ENCODE data around the gene METTL2A. TPM values are rescaled to one million over a fixed set of nuclear protein-coding genes. Genes with fewer than 3 reads are reported as not detected.
"Not testable (repeated sequence)": the region's sequence is repeated elsewhere in the genome, so short reads cannot be mapped to it uniquely, and the experiment has no call there.

Gene METTL2A
- total and polyA plus RNA-seq, 2 experiments from 2014 or later: 13.6 to 18.1 TPM

DNA sequence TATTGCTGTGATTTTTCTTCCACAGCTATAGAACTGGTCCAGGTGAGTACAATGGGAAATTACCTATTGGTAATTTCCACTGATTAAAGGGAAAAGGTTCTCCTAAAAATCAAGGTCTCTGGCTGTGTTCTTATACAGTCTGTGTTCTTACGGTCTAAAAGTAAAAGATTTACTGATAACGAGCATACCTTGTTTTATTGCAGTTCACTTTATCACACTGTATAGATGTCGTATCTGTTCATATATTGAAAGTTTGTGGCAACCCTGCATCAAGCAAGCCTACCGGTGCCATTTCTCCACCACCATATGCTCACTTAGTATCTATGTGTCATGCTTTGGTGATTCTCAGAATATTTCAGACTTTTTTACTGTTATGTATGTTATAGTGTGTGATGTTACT is 11.6 kb downstream of the METTL2A start:
- H3K4me2 ChIP-seq; H3K27me3 ChIP-seq; DNase-seq (ENCODE audit: low spot score); H3K36me3 ChIP-seq (replicated peaks; ENCODE audit: insufficient read depth, low read depth); H3K27ac ChIP-seq; H3K4me1 ChIP-seq (ENCODE audit: insufficient read depth); H3K9me2 ChIP-seq (replicated peaks; ENCODE audit: insufficient read depth); H3K4me3 ChIP-seq; H3K9me3 ChIP-seq (ENCODE audit: low read depth); H2AFZ ChIP-seq; H4K20me1 ChIP-seq (ENCODE audit: insufficient read depth, poor library complexity, severe bottlenecking); H3K79me2 ChIP-seq: not testable (repeated sequence)
- WGBS (ENCODE audit: low lambda C conversion rate, missing lambda C conversion rate): 88% methylated on average over 4 of the region's 4 CpGs

DNA sequence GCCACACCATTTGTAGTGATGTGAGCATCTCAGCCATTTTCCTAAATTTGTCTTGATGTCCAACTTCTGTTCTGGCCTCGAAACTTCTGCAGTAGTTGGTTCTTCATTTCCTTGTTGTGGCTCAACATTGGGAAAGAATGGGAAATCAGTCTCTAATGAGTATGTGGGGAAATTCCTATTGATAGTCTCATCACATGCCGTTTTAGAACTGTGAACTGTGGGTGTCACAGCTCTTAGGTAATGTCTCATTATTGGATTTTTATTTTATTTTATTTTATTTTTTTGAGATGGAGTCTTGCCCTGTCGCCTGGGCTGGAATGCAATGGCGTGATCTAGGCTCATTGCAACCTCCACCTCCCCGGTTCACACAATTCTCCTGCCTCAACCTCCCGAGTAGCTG is 17.5 kb downstream of the METTL2A start:
- not testable (repeated sequence) for H3K9me2 ChIP-seq (replicated peaks; ENCODE audit: insufficient read depth); H3K36me3 ChIP-seq (replicated peaks; ENCODE audit: insufficient read depth, low read depth); H4K20me1 ChIP-seq (ENCODE audit: insufficient read depth, poor library complexity, severe bottlenecking); H3K4me2 ChIP-seq; DNase-seq (ENCODE audit: low spot score); H2AFZ ChIP-seq; H3K9me3 ChIP-seq (ENCODE audit: low read depth); H3K79me2 ChIP-seq; H3K4me1 ChIP-seq (ENCODE audit: insufficient read depth); H3K4me3 ChIP-seq; H3K27ac ChIP-seq; H3K27me3 ChIP-seq
- 96% methylated on average over 6 of the region's 6 CpGs for WGBS (ENCODE audit: low lambda C conversion rate, missing lambda C conversion rate)

GRCh38 chr17:62444063-62444462 is 20.4 kb downstream of the METTL2A start:
- H3K27ac ChIP-seq: no peak overlapping the region
- H3K27me3 ChIP-seq: no peaks in the 10 kb centered on the region
- no peak overlapping the region for H3K4me3 ChIP-seq
- H3K9me2 ChIP-seq (replicated peaks; ENCODE audit: insufficient read depth): no peaks in the 10 kb centered on the region
- no peaks in the 10 kb centered on the region for H4K20me1 ChIP-seq (ENCODE audit: insufficient read depth, poor library complexity, severe bottlenecking)
- H3K4me1 ChIP-seq (ENCODE audit: insufficient read depth): no peaks in the 10 kb centered on the region
- TF ChIP-seq CTCF (IDR thresholded peaks at IDR 0.05; ENCODE audit: poor library complexity) (no peak), EZH2phosphoT487 (IDR thresholded peaks at IDR 0.05; ENCODE audit: low read depth, severe bottlenecking, unreplicated experiment) (no peak), EZH2 (IDR thresholded peaks at IDR 0.05; ENCODE audit: borderline replicate concordance) (no peak)
- no peak for DNase-seq (ENCODE audit: low spot score)
- H3K4me2 ChIP-seq: no peak overlapping the region
- H3K9me3 ChIP-seq (ENCODE audit: low read depth): no peaks in the 10 kb centered on the region
- H2AFZ ChIP-seq: no peak overlapping the region
- no peaks in the 10 kb centered on the region for H3K36me3 ChIP-seq (replicated peaks; ENCODE audit: insufficient read depth, low read depth)
- H3K79me2 ChIP-seq: no peaks in the 10 kb centered on the region
- 91% methylated on average over 4 of the region's 4 CpGs for WGBS (ENCODE audit: low lambda C conversion rate, missing lambda C conversion rate)

DNA sequence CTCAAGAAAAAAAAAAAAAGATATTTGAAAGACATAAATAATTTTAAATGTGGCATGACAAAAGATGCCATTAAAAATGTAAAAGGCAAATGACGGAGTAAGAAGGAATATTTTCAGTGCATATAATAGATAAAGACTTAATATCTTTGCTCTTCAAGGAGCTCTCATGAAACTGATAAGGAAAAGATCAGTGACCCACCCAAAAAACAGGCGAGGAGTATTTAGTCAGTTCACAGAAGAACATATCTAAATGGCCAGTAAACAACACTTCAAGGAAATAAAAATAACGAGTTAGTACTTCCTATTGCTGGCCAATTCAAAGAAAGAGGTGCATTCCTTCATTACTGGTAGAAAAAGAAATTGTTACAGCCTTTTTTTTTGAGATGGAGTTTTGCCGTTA is 22.1 kb downstream of the METTL2A start:
- not testable (repeated sequence) for H3K27ac ChIP-seq; H4K20me1 ChIP-seq (ENCODE audit: insufficient read depth, poor library complexity, severe bottlenecking); H3K36me3 ChIP-seq (replicated peaks; ENCODE audit: insufficient read depth, low read depth); H3K4me2 ChIP-seq; DNase-seq (ENCODE audit: low spot score); H3K9me2 ChIP-seq (replicated peaks; ENCODE audit: insufficient read depth); H3K9me3 ChIP-seq (ENCODE audit: low read depth); H3K4me1 ChIP-seq (ENCODE audit: insufficient read depth); H2AFZ ChIP-seq; H3K79me2 ChIP-seq; H3K27me3 ChIP-seq; H3K4me3 ChIP-seq
- WGBS (ENCODE audit: low lambda C conversion rate, missing lambda C conversion rate): 93% methylated on average over 4 of the region's 4 CpGs

- WGBS (ENCODE audit: low lambda C conversion rate, missing lambda C conversion rate): 88% methylated on average over 4 of the region's 4 CpGs
- H3K27me3 ChIP-seq; H3K4me3 ChIP-seq; DNase-seq (ENCODE audit: low spot score); H3K36me3 ChIP-seq (replicated peaks; ENCODE audit: insufficient read depth, low read depth); H3K9me2 ChIP-seq (replicated peaks; ENCODE audit: insufficient read depth); H3K27ac ChIP-seq; H3K79me2 ChIP-seq; H4K20me1 ChIP-seq (ENCODE audit: insufficient read depth, poor library complexity, severe bottlenecking); H2AFZ ChIP-seq; H3K4me2 ChIP-seq; H3K4me1 ChIP-seq (ENCODE audit: insufficient read depth); H3K9me3 ChIP-seq (ENCODE audit: low read depth): not testable (repeated sequence)
Measured at GRCh38 chr17:62452195-62452594, 28.5 kb downstream of the METTL2A start.

DNA sequence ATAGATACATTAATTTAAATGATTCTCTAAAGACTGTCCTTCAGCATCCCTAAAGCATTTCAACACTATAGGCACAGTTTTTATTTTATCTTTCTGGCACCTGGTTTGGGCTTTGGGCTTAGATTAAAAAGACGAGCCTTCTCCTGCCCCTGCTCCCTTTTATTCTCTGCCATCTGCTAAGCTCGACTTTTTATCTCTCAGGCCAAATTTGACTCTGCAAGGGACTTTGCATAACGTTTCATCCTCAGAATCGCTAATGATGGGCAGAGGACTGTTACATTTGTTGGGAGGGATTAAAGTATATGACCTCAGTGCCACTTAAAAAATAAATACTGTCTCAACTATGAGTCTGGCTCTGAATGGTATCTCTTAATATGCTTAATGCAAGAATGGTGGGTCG is 29.3 kb downstream of the METTL2A start:
- not testable (repeated sequence) for H3K4me3 ChIP-seq; H3K4me1 ChIP-seq (ENCODE audit: insufficient read depth); H3K27me3 ChIP-seq; H3K4me2 ChIP-seq; H2AFZ ChIP-seq; H3K9me3 ChIP-seq (ENCODE audit: low read depth); H3K79me2 ChIP-seq; H3K36me3 ChIP-seq (replicated peaks; ENCODE audit: insufficient read depth, low read depth); H3K9me2 ChIP-seq (replicated peaks; ENCODE audit: insufficient read depth); DNase-seq (ENCODE audit: low spot score); H3K27ac ChIP-seq; H4K20me1 ChIP-seq (ENCODE audit: insufficient read depth, poor library complexity, severe bottlenecking)
- WGBS (ENCODE audit: low lambda C conversion rate, missing lambda C conversion rate): 87% methylated on average over 5 of the region's 5 CpGs

GRCh38 chr17:62453656-62454055 is 30.0 kb downstream of the METTL2A start:
- H3K36me3 ChIP-seq (replicated peaks; ENCODE audit: insufficient read depth, low read depth); H3K27ac ChIP-seq; H2AFZ ChIP-seq; H3K4me3 ChIP-seq; H3K9me3 ChIP-seq (ENCODE audit: low read depth); H3K4me2 ChIP-seq; H3K9me2 ChIP-seq (replicated peaks; ENCODE audit: insufficient read depth); H3K4me1 ChIP-seq (ENCODE audit: insufficient read depth); H4K20me1 ChIP-seq (ENCODE audit: insufficient read depth, poor library complexity, severe bottlenecking); H3K79me2 ChIP-seq; H3K27me3 ChIP-seq; DNase-seq (ENCODE audit: low spot score): not testable (repeated sequence)
- 90% methylated on average over 4 of the region's 4 CpGs for WGBS (ENCODE audit: low lambda C conversion rate, missing lambda C conversion rate)

- not testable (repeated sequence) for H3K27ac ChIP-seq; H3K4me2 ChIP-seq; H2AFZ ChIP-seq; H3K9me2 ChIP-seq (replicated peaks; ENCODE audit: insufficient read depth); H3K4me1 ChIP-seq (ENCODE audit: insufficient read depth); DNase-seq (ENCODE audit: low spot score); H3K79me2 ChIP-seq; H3K27me3 ChIP-seq; H3K4me3 ChIP-seq; H3K9me3 ChIP-seq (ENCODE audit: low read depth); H4K20me1 ChIP-seq (ENCODE audit: insufficient read depth, poor library complexity, severe bottlenecking); H3K36me3 ChIP-seq (replicated peaks; ENCODE audit: insufficient read depth, low read depth)
- 90% methylated on average over 3 of the region's 3 CpGs for WGBS (ENCODE audit: low lambda C conversion rate, missing lambda C conversion rate)
Measured at GRCh38 chr17:62454111-62454510, 30.4 kb downstream of the METTL2A start.
